ENCODE data around the gene DUSP15.

The DUSP15 gene

GRCh38 chr20:31872406-31872805 is 2.1 kb upstream of the DUSP15 start:
- TF ChIP-seq, protein P1, sequence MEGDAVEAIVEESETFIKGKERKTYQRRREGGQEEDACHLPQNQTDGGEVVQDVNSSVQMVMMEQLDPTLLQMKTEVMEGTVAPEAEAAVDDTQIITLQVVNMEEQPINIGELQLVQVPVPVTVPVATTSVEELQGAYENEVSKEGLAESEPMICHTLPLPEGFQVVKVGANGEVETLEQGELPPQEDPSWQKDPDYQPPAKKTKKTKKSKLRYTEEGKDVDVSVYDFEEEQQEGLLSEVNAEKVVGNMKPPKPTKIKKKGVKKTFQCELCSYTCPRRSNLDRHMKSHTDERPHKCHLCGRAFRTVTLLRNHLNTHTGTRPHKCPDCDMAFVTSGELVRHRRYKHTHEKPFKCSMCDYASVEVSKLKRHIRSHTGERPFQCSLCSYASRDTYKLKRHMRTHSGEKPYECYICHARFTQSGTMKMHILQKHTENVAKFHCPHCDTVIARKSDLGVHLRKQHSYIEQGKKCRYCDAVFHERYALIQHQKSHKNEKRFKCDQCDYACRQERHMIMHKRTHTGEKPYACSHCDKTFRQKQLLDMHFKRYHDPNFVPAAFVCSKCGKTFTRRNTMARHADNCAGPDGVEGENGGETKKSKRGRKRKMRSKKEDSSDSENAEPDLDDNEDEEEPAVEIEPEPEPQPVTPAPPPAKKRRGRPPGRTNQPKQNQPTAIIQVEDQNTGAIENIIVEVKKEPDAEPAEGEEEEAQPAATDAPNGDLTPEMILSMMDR (IDR thresholded peaks at IDR 0.05; ENCODE audit: low read depth, low read length, poor library complexity, severe bottlenecking): no peak
- no peak for TF ChIP-seq EZH2phosphoT487 (IDR thresholded peaks at IDR 0.05; ENCODE audit: borderline replicate concordance, low read length)
- no peaks in the 10 kb centered on the region; the same call in 1 of the 2 replicates for H3F3A ChIP-seq (ENCODE audit: control insufficient read depth, insufficient read depth)
- H3K9me2 ChIP-seq (replicated peaks; ENCODE audit: control insufficient read depth, low read length): no peaks in the 10 kb centered on the region
- no peaks in the 10 kb centered on the region for H3K79me2 ChIP-seq (ENCODE audit: control insufficient read depth, low read length)
- no peaks in the 10 kb centered on the region for H4K20me1 ChIP-seq (ENCODE audit: control insufficient read depth, insufficient read depth, low read depth, low read length)
- no peak overlapping the region for H3K4me3 ChIP-seq (ENCODE audit: low read length)
- H3K4me2 ChIP-seq (ENCODE audit: low read length): no peak overlapping the region
- peaks cover 28% of the 10 kb centered on the region for H3K4me1 ChIP-seq (ENCODE audit: control insufficient read depth, low read length)
- no peak overlapping the region for H3K27ac ChIP-seq (ENCODE audit: low read depth, low read length)
- no peaks in the 10 kb centered on the region for H3K36me3 ChIP-seq (ENCODE audit: control insufficient read depth, low read length)
- peaks cover 50% of the 10 kb centered on the region for H3K27me3 ChIP-seq (ENCODE audit: control insufficient read depth, low read length)
- H3K9me3 ChIP-seq (ENCODE audit: control insufficient read depth, insufficient read depth, low read length): no peaks in the 10 kb centered on the region

GRCh38 chr20:31871618-31871954 is 1.3 kb upstream of the DUSP15 start:
- Histone ChIP-seq H3K27me3 (ENCODE audit: control insufficient read depth, low read length) (peaks cover 53% of the 10 kb centered on the region), H3K4me1 (ENCODE audit: control insufficient read depth, low read length) (peaks cover 28% of the 10 kb centered on the region), H3K4me2 (ENCODE audit: low read length) (no peak overlapping the region), H4K20me1 (ENCODE audit: control insufficient read depth, insufficient read depth, low read depth, low read length) (no peaks in the 10 kb centered on the region), H3K9me2 (replicated peaks; ENCODE audit: control insufficient read depth, low read length) (no peaks in the 10 kb centered on the region), H3F3A (ENCODE audit: control insufficient read depth, insufficient read depth) (no peaks in the 10 kb centered on the region; the same call in 1 of the 2 replicates), H3K36me3 (ENCODE audit: control insufficient read depth, low read length) (no peaks in the 10 kb centered on the region), H3K4me3 (ENCODE audit: low read length) (no peak overlapping the region), H3K27ac (ENCODE audit: low read depth, low read length) (no peak overlapping the region), H3K79me2 (ENCODE audit: control insufficient read depth, low read length) (no peaks in the 10 kb centered on the region), H3K9me3 (ENCODE audit: control insufficient read depth, insufficient read depth, low read length) (no peaks in the 10 kb centered on the region)
- TF ChIP-seq, protein P1 (IDR thresholded peaks at IDR 0.05; ENCODE audit: low read depth, low read length, poor library complexity, severe bottlenecking): no peak
- no peak for TF ChIP-seq EZH2phosphoT487 (IDR thresholded peaks at IDR 0.05; ENCODE audit: borderline replicate concordance, low read length)

DNA sequence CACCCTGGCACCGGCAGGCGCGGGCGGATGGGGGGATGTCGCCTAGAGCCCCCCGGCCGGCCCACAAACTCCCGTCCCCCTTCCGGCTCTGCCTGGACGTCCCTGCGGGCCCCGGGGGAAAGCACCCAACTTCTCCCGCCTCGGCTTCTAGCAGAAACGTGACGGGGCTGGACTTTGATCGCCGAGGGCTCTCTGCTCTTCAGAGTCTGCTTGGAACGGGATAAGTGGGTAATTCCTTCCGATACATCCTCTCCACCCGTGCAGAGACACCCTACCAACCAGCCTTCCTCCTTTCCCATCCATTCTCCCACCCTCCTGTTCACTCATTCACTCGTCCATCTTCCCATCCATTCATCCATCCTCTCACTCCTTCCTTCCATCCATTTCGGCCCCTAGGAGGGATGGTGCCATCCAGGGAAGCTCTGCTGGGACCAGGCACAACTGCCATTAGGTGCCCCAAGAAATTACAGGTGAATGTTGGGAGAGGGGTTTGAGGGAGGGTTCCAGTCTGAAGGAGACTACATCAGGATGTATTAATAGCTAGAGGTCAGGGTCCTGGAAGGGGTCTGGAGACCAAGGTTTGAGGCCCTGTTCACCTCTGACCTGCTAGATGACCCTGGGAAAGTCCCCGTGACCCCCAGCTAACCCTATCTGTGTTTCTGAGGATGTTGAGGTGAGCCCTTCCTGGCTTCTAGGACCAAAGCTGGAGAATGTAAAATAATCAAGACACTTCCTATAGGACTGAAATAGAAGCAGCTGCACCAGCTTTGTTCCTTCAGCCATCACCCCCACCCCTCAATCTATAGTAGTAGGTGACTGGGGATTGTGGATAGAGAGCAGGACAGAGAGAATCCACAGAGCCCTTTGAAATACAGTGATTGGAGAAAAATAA is 645 bp upstream of the DUSP15 start:
- Histone ChIP-seq H3K79me2 (ENCODE audit: control insufficient read depth, low read length) (no peaks in the 10 kb centered on the region), H3K27ac (ENCODE audit: low read depth, low read length) (no peak overlapping the region), H3K27me3 (ENCODE audit: control insufficient read depth, low read length) (peaks cover 53% of the 10 kb centered on the region), H3K4me2 (ENCODE audit: low read length) (peak overlapping the region; percentile 67), H3K9me2 (replicated peaks; ENCODE audit: control insufficient read depth, low read length) (no peaks in the 10 kb centered on the region), H4K20me1 (ENCODE audit: control insufficient read depth, insufficient read depth, low read depth, low read length) (no peaks in the 10 kb centered on the region), H3K36me3 (ENCODE audit: control insufficient read depth, low read length) (no peaks in the 10 kb centered on the region), H3K4me1 (ENCODE audit: control insufficient read depth, low read length) (peaks cover 28% of the 10 kb centered on the region), H3K9me3 (ENCODE audit: control insufficient read depth, insufficient read depth, low read length) (no peaks in the 10 kb centered on the region), H3K4me3 (ENCODE audit: low read length) (peak overlapping the region; percentile 58), H3F3A (ENCODE audit: control insufficient read depth, insufficient read depth) (no peaks in the 10 kb centered on the region; the same call in 1 of the 2 replicates)
- peak; percentile 73; the same call in 1 of the 2 replicates for TF ChIP-seq EZH2phosphoT487 (IDR thresholded peaks at IDR 0.05; ENCODE audit: borderline replicate concordance, low read length)
- TF ChIP-seq, protein P1 (IDR thresholded peaks at IDR 0.05; ENCODE audit: low read depth, low read length, poor library complexity, severe bottlenecking): no peak

Data from DOHH2 (cell line).